GM12873 (cell line): ENCODE data around the gene PIP5KL1.

Experiments
- CTCF ChIP-seq: IDR thresholded peaks from 2 replicates; pipeline ENCODE4 v1.5.1; 2012; ENCODE audit warnings: low read depth, mild to moderate bottlenecking, moderate library complexity, low read length, control low read depth; ENCODE audit not compliant: insufficient read depth; ENCODE audit errors: missing control alignments

Gene PIP5KL1

GRCh38 chr9:127917603-127918002 lies 13.0 kb downstream of the PIP5KL1 start:
- TF ChIP-seq CTCF: no peak

- TF ChIP-seq CTCF: no peak
These were observed 13.6 kb downstream of the PIP5KL1 start, which contains the start of gene ST6GALNAC4 for GRCh38 chr9:127916720-127917581. TSS of gene ST6GALNAC4 (minus strand) at chr9:127917041. CDS start at chr9:127916419, 622 bp downstream.

DNA sequence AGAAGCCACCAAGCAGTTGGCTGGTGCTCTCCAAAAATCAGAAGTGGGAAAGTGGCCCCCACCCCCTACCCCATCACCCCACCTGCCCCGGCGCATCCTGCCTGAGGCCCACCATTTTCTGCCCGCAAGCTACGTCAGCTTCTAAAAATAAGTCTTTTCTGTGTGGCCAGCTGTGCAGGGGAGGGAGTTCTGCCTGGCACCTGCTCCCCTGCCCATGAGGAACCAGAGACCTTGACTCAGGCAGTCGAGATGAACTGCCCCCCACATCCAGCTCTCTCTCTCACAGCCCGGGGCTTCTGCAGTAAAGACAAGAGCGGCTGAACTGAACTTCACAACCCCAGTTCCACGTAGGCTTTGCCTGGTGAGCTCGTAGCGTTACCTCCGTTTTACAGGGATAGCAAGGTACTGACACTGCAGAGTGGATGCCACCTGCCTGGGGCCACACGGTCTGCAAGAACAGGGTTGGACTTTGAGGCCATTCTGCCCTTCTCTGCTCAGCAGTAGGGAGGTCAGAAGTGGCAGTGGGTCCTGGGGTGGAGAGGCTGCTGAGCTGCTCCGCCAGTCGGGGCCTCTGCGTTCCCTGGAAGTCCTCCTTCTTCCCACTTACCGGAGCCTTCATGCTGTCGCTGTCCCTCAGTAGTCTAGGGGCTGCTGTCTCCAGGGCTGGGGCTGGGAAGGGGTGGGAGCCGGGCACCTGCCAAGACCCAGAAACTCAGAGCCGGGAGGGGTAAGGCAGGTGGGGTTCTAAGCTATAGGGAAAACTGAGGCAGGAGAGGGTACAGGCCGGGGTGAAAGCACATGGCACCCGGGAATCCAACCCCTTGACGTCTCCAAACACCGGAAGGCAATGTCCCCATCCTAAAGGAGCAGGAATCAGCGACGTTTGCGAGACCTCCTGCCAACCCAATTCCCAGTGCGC lies 14.5 kb downstream of the PIP5KL1 start:
- no peak for TF ChIP-seq CTCF

GRCh38 chr9:127915325-127915752 lies 15.2 kb downstream of the PIP5KL1 start:
- TF ChIP-seq CTCF: no peak

GRCh38 chr9:127913682-127914081 lies 16.9 kb downstream of the PIP5KL1 start:
- no peak for TF ChIP-seq CTCF

DNA sequence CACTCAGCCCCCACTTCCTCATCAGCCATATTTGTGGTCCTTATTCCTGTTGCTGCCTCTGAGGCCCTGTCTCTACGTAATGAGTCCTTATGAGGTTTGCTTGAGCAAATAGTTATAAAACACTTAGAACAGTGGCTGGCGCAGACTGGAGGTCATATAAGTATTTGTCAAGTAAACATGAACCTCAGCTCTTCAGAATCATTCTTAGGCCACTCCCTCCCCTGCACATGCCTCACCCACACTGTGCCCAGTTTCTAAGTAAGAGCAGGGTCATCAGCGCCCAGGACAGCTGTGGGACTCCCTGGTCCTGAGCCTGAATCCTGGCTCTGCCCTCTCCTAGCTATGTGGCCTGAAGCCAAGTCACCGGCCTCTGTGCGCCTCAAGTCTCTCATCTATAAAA lies 17.7 kb downstream of the PIP5KL1 start:
- TF ChIP-seq CTCF: no peak

GRCh38 chr9:127912296-127912695 lies 18.3 kb downstream of the PIP5KL1 start:
- no peak for TF ChIP-seq CTCF
